HG02798 (cell line): ENCODE measurements around the gene FAHD1.

Experiments used
- ATAC-seq: cut with Tn5 transposase; IDR thresholded peaks from one replicate; pipeline ENCODE4 v1.9.1; 2021; ENCODE audit warnings: mild to moderate bottlenecking; ENCODE audit not compliant: unreplicated experiment, poor library complexity

The FAHD1 gene

DNA sequence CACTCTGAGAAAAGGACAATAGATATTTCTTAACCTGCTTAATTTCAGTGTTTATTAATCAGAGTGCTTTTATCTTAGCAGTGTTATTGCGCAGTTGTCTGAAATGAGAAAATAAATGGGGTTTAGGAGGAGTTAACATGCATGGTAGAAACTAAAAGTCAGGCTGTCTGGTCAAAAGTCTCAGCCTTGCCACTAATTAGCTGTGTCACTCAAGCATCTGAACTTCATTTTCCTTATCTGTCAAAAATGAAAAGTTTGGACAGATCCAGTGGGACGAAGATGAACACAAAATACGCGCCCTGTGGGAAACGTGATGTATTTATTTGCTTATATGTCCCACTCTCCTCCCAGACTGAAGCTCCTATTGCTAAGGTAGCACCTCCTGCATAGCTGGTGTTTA is 51.2 kb downstream of the FAHD1 start:
- ATAC-seq = no peak
